Measurements from ENCODE around the gene CAT. TPM values are rescaled to one million over a fixed set of nuclear protein-coding genes. Genes with fewer than 3 reads are reported as not detected.

CAT gene
- total RNA-seq, 1 donor from 2014 or later: 259 TPM

DNA sequence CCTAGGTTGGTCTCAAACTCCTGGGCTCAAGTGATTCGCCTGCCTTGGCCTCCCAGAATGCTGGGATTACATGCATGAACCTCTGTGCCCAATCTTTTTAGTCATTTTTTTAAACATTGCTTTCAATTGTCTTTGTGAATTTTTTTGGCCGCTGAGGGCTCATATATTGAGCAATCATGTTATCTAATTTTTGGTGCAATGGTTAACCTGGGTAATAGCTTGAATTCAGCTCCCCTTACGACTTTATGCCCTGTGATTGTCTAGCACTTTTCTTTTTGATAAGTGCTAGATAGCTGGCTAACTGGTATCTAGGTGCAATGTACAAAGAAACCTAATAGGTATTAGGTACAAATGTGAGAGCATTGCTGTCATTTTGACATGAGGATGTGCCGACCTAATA, 35.3 kb upstream of the CAT start:
- H3K27me3 ChIP-seq (ENCODE audit: low read depth): no peaks in the 10 kb centered on the region
- intact Hi-C loops (cut with DNase I): no loop called here
- H3K4me1 ChIP-seq: no peaks in the 10 kb centered on the region
- TF ChIP-seq, protein P1, sequence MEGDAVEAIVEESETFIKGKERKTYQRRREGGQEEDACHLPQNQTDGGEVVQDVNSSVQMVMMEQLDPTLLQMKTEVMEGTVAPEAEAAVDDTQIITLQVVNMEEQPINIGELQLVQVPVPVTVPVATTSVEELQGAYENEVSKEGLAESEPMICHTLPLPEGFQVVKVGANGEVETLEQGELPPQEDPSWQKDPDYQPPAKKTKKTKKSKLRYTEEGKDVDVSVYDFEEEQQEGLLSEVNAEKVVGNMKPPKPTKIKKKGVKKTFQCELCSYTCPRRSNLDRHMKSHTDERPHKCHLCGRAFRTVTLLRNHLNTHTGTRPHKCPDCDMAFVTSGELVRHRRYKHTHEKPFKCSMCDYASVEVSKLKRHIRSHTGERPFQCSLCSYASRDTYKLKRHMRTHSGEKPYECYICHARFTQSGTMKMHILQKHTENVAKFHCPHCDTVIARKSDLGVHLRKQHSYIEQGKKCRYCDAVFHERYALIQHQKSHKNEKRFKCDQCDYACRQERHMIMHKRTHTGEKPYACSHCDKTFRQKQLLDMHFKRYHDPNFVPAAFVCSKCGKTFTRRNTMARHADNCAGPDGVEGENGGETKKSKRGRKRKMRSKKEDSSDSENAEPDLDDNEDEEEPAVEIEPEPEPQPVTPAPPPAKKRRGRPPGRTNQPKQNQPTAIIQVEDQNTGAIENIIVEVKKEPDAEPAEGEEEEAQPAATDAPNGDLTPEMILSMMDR (IDR thresholded peaks at IDR 0.05): no peak
- no peaks in the 10 kb centered on the region for H3K36me3 ChIP-seq
- no peaks in the 10 kb centered on the region for H3K9me3 ChIP-seq
- no peak overlapping the region for H3K4me3 ChIP-seq
- DNase-seq: no peak
- no peak overlapping the region for H3K27ac ChIP-seq
- ATAC-seq: no peak

DNA sequence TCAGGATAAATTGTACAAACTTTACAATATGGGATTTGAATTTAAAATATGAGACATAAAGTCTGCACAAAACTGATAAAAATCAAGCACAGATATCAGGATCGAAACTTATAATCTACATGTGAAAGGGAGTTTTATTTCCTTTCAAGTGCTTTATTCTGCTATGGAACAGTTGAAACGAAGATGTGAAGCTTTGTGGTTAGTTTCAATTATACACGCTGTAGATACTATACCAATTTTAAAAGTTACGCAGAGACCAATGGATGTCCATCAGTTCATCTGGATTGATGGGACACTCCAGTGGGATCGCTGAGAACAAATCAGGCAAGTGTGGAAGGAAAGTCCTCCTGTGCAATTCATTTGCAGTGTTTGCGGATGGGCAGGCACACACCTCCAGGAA, 34.5 kb upstream of the CAT start:
- ATAC-seq (no peak), DNase-seq (no peak)
- no peak overlapping the region for H3K27ac ChIP-seq
- no peaks in the 10 kb centered on the region for H3K9me3 ChIP-seq
- intact Hi-C loops (cut with DNase I): no loop called here
- TF ChIP-seq, protein P1 (IDR thresholded peaks at IDR 0.05): no peak
- H3K4me3 ChIP-seq: no peak overlapping the region
- no peaks in the 10 kb centered on the region for H3K4me1 ChIP-seq
- no peaks in the 10 kb centered on the region for H3K27me3 ChIP-seq (ENCODE audit: low read depth)
- no peaks in the 10 kb centered on the region for H3K36me3 ChIP-seq

DNA sequence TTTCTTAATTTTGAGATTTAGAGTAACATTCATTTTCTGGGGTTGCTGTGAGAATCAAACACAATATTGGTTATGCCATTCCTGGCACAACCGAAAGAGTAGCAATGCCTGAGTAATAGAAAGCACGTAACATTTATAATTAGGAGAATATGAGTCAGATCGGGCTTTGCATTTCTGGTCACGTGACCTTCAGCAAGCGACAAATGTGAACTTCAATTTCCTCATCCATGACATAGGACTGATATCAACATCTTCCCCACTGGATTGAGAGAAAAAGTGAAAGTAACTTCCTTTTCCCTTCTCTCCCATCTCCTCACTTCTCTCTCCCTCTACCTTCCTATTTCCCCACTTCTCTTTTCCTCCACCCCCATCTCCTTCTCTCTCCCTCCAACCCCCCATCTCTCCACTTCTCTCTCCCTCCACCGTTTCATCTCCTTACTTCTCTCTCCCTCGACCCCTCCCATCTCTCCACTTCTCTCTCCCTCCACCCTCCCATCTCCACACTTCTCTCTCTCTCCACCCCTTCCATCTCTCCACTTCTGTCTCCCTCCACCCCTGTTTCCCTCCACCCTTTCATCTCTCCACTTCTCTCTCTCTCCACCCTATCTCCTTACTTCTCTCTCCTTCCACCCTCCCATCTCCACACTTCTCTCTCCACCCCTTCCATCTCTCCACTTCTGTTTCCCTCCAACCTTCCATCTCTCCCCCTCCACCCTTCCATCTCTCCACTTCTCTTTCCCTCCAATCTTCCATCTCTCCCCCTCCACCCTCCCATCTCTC, 33.5 kb upstream of the CAT start:
- no peaks in the 10 kb centered on the region for H3K36me3 ChIP-seq
- H3K9me3 ChIP-seq: no peaks in the 10 kb centered on the region
- no peak overlapping the region for H3K27ac ChIP-seq
- TF ChIP-seq, protein P1 (IDR thresholded peaks at IDR 0.05): no peak
- H3K4me3 ChIP-seq: no peak overlapping the region
- ATAC-seq (peak in 1 of 2 donors; percentile 32), DNase-seq (no peak)
- no peaks in the 10 kb centered on the region for H3K27me3 ChIP-seq (ENCODE audit: low read depth)
- intact Hi-C loops (cut with DNase I): no loop called here
- H3K4me1 ChIP-seq: no peaks in the 10 kb centered on the region

DNA sequence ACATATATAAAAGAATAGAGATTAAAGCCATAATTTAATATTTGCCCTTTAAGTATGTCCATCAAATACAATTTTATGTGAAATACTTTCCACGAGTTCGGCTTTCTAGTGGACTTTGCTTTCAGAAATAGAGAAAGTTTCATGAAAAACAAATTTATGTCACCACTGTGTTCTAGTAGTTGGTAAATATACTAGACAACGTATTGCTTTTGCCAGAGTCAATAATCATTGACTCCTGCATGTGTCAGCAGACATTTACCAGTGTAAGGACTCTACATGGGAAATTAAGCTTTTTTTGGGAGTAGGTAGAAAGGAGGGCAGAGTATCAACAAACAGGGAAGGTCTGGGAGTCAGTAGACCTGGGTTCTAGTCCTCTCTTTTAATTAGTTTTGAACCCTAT, 32.3 kb upstream of the CAT start:
- Histone ChIP-seq H3K9me3 (no peaks in the 10 kb centered on the region), H3K27ac (no peak overlapping the region), H3K36me3 (no peaks in the 10 kb centered on the region), H3K4me1 (no peaks in the 10 kb centered on the region), H3K4me3 (no peak overlapping the region), H3K27me3 (ENCODE audit: low read depth) (no peaks in the 10 kb centered on the region)
- TF ChIP-seq, protein P1 (IDR thresholded peaks at IDR 0.05): no peak
- no peak for ATAC-seq
- DNase-seq: no peak
- intact Hi-C loops (cut with DNase I): no loop called here

DNA sequence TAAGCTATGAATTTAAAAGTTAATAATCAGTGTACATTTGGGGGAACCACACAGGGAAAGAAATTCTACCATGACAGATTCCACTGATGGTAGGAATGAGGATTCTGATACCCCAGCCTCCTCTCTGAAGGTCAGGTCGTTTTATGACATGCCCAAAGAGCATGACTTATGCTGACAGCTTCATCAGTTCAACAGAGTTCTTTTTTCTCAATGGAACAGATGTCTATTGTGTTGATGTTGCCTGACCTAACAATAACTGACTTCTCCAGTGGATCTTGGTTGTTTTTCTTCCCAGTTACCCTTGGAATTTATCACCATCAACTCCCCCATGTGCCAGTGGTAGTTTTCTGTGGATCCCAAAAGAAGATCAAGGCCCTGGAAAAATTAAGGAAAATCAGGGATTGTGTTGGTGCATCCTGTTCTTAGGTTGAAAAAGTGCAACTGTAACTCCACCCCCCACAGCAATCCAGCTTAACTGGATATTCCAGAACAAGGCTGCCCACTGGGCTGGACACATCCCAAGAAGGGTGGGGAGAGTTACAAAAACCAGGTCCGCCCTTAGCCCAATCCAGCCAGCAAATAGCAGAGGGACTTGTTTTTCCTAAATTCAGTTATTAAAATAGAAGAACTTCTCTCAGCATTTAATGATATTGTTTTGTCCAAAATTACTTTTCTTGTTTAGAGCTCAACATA, 31.5 kb upstream of the CAT start:
- Histone ChIP-seq H3K9me3 (no peaks in the 10 kb centered on the region), H3K4me3 (no peak overlapping the region), H3K36me3 (no peaks in the 10 kb centered on the region), H3K4me1 (no peaks in the 10 kb centered on the region), H3K27me3 (ENCODE audit: low read depth) (no peaks in the 10 kb centered on the region), H3K27ac (no peak overlapping the region)
- ATAC-seq (no peak), DNase-seq (no peak)
- TF ChIP-seq, protein P1 (IDR thresholded peaks at IDR 0.05): no peak
- intact Hi-C loops (cut with DNase I): no loop called here
